LNCaP clone FGC (cell line): Measurements from ENCODE around the gene GAS6.

ENCODE experiments used
- DNase-seq: peaks from one replicate; pipeline ENCODE4 v3.0.0-alpha.2; 2011; ENCODE audit warnings: low read depth
- H3K4me3 ChIP-seq: 2 replicates; pipeline ENCODE4 v1.5.1; 2011; ENCODE audit warnings: mild to moderate bottlenecking, low read depth, low read length, control low read depth
- TF ChIP-seq, protein P1 (sequence below): IDR thresholded peaks from 2 replicates; pipeline ENCODE4 v1.5.1; 2012; ENCODE audit warnings: mild to moderate bottlenecking; ENCODE audit not compliant: control insufficient read depth, insufficient read depth; ENCODE audit errors: extremely low read depth

GAS6 gene

DNA sequence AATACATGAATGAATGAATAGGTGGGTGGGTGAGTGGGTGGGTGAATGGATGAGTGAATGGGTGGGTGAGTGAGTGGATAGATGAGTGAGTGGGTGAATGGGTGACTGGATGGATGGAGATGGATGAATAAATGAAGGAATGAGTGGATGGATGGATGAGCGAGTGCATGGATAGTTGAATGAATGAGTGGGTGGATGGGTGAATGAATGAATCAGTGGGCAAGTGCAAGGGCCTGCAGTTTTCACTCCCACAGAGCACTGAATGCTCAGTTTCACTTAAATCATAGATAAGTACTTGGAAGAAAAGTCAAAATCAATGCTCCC lies 12.4 kb downstream of the GAS6 start:
- TF ChIP-seq, protein P1, sequence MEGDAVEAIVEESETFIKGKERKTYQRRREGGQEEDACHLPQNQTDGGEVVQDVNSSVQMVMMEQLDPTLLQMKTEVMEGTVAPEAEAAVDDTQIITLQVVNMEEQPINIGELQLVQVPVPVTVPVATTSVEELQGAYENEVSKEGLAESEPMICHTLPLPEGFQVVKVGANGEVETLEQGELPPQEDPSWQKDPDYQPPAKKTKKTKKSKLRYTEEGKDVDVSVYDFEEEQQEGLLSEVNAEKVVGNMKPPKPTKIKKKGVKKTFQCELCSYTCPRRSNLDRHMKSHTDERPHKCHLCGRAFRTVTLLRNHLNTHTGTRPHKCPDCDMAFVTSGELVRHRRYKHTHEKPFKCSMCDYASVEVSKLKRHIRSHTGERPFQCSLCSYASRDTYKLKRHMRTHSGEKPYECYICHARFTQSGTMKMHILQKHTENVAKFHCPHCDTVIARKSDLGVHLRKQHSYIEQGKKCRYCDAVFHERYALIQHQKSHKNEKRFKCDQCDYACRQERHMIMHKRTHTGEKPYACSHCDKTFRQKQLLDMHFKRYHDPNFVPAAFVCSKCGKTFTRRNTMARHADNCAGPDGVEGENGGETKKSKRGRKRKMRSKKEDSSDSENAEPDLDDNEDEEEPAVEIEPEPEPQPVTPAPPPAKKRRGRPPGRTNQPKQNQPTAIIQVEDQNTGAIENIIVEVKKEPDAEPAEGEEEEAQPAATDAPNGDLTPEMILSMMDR, result no peak
- DNase-seq, result no peak
- no peak overlapping the region for H3K4me3 ChIP-seq

DNA sequence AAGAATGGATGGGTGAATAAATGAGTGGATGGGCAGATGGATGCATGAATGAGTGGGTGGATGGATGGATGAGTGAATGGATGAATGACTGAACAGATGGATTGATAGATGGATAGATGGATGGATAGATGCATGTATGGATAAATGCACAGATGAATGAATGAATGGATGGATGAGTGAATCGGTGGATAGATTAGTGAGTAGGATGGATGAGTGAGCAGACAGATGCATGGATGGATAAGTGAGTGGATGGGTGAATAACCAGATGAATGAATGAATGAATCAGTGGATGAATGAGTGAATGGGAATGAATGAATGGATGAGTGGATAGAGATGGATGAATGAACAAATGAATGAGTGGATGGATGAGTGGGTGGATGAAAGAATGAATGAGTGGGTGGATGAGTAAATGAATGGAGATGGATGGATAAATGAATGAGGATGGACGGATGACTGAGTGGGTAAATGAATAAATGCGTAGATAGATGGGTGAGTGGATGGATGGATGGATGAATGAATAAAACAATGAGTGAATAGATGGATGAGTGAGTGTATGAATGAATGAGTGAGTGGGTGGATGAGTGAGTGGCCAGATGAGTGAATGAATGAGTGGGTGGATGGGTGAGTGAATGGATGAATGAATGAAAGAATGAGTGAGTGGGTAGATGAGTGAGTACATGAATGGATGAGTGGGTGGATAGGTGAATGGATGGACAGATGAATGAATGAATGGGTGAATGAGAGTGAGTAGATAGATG lies 13.0 kb downstream of the GAS6 start:
- no peak overlapping the region for H3K4me3 ChIP-seq
- TF ChIP-seq, protein P1, result no peak
- DNase-seq, result no peak

DNA sequence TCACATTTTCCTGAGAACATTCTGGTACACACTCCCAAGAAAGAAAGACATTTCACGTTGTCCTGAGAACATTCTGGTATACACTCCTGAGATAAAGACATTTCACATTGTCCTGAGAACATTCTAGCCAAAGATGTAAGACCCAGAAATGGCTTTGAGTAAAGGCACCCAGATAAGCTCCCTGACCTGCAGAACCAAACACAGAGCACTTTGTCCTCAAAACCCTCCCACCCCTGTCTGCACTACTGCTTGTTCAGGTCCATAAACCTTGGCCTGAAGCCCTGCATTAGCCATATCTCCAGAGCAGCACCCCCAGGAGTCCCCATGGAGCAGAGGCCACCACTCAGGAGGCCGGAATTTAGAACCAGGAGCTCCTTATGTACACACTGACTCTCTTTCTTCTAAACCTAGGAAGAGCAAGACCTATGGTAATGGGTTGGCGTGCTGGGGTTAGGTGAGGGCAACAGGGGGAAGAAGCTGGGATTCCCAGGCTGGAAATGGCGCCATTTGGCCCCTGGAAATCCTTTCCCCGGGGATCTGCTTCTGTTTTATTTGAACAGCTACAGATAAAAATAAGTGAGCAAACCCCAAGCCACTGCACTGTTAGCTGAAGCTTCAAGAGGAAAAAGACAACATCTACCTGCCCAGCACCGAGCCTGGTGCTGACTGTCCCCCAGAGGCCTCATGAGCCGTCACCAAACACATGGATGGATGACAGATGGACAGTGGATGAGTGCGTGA lies 13.7 kb downstream of the GAS6 start:
- H3K4me3 ChIP-seq, result no peak overlapping the region
- no peak for DNase-seq
- TF ChIP-seq, protein P1, result no peak

DNA sequence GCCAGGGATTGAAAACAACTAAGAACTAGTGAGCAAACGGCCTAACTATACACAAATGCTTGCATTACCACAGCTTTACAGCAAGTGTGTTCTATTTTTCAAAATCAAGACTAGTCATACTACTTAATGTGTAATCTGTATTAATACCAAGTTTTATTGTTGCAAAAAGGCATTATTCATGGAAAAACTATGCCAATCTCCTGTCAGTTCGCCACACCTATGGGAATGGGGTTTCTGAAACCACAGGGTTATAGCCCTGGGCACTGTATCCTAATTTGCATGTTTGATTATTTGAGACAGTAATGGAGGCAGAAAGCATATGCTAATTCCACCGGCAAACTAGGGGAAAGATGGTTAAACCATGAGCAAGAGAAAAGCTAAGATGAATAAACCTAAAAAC lies 14.3 kb downstream of the GAS6 start:
- TF ChIP-seq, protein P1, result no peak
- H3K4me3 ChIP-seq, result no peak overlapping the region

DNA sequence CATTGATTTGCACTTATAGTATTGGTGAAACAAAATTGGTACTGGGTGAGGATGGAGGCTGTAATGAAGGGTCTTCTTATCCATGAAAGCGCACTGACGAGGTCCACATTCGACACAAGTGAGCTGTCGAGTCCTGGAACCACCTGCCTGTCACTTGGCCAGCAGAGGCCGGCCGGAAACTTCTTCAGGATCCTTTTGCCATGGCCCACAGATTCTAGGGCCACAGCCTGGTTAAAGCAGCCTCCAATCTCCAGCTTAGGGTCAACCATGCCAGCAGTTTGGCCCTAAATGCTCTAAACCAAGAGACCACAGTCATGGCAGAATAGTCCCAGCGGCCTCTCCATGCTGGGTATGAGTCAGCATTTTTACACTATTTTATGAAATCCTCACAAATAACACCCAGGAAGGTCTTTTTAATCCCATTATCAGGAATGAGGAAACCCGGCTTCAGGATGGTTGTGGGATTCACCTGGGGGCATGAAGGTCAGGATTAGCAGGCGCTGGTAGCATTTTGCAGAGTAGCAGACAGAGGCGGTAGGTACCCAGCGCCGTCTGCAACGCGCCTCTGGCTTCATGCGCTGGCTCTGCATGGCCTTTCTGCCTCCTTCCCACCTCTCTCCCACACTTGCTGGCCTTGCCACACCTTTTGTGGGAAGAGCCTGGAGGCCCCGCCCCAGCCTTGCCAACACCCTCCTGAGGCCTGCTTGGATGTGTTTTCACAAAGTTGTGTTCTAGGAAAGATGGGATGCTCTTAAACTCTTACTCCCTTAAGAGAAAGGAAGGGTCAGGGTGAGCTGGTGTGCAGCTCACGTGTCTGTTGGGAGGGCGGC lies 15.2 kb downstream of the GAS6 start:
- no peak for DNase-seq
- TF ChIP-seq, protein P1, result no peak
- H3K4me3 ChIP-seq, result no peak overlapping the region

More for the DNA sequence above, 14.3 kb downstream of the GAS6 start:
- DNase-seq, result no peak

DNA sequence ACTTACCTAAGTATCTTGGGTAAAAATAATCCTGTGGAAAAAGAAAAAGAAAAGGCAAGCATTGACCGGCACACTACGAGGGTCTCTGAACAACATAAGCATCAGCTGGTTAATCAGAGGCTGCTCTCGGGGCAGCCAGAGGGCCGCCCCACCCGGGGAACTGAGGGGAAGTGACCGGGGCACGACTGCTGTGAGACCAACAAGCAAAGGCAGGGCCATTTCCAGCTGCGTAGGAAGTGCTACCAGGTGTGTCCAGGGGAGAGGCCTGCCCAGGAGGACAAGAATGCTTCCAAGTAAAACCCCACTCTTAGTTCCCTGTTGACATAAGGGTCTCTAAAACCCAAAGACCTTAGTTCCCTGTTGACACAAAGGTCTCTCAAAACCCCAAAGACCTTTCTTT lies 15.9 kb downstream of the GAS6 start:
- H3K4me3 ChIP-seq, result no peak overlapping the region
- no peak for DNase-seq
- TF ChIP-seq, protein P1, result no peak
